ENCODE results near the gene COL16A1.

Gene COL16A1

DNA sequence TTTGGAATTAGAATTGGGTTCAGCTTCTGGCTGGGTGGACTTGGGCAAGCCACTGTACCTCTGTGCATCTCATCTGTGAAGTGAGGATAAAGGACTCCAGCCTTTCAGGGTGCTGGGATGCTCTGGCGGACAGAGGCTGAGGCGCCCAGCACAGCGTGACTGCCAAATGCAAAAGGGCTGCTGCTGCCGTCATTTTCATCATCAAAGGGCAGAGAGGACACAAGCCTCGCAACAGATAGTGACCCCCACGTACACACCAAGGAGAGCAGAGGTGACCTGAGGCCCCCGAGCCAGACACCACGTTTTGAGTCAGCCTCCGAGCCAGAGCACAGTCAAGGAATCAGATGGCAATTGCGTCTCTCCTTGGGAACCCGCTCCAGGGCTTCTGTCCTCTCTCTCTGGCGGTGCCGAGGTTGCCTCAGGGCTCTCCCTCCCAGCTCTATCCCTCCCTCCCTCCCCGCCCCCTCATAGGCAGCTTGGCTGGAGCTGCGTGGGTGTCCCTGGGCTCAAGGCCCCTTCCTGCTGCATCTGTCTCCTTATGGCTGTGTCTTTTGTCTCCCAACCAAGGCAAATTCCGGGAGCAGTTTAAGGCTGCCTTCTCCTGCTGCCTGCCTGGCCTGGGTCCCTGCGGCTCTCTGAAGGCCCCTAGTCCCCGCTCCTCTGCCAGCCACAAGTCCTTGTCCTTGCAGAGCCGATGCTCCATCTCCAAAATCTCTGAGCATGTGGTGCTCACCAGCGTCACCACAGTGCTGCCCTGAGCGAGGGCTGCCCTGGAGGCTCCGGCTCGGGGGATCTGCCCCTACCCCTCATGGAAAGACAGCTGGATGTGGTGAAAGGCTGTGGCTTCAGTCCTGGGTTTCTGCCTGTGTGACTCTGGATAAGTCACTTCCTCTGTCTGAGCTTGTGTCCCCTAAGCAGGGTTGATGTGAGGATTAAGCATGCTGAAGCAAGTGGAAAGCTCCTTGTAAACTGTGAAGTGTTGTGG lies 77.3 kb downstream of the COL16A1 start:
- no peaks in the 10 kb centered on the region for H3K9me2 ChIP-seq (replicated peaks; ENCODE audit: low read depth, low read length)
- H3K9me3 ChIP-seq (ENCODE audit: insufficient read depth, low read depth, low read length), result no peaks in the 10 kb centered on the region
- H3K27me3 ChIP-seq (ENCODE audit: insufficient read depth, low read length, poor library complexity, severe bottlenecking), result no peaks in the 10 kb centered on the region
- no peak overlapping the region for H3K9ac ChIP-seq (ENCODE audit: low read depth, low read length, poor library complexity, severe bottlenecking)
- H3F3A ChIP-seq (ENCODE audit: low read depth), result no peaks in the 10 kb centered on the region
- H3K79me2 ChIP-seq (ENCODE audit: insufficient read depth, low read length), result no peaks in the 10 kb centered on the region
- H3K4me1 ChIP-seq (ENCODE audit: insufficient read depth, low read length, poor library complexity, severe bottlenecking), result no peaks in the 10 kb centered on the region
- H3K4me3 ChIP-seq (ENCODE audit: low read length, poor library complexity, severe bottlenecking), result no peak overlapping the region
- no peak overlapping the region for H2AFZ ChIP-seq (ENCODE audit: low read length)
- no peak for TF ChIP-seq EZH2phosphoT487 (IDR thresholded peaks at IDR 0.05; ENCODE audit: borderline replicate concordance)
- TF ChIP-seq, protein P1, sequence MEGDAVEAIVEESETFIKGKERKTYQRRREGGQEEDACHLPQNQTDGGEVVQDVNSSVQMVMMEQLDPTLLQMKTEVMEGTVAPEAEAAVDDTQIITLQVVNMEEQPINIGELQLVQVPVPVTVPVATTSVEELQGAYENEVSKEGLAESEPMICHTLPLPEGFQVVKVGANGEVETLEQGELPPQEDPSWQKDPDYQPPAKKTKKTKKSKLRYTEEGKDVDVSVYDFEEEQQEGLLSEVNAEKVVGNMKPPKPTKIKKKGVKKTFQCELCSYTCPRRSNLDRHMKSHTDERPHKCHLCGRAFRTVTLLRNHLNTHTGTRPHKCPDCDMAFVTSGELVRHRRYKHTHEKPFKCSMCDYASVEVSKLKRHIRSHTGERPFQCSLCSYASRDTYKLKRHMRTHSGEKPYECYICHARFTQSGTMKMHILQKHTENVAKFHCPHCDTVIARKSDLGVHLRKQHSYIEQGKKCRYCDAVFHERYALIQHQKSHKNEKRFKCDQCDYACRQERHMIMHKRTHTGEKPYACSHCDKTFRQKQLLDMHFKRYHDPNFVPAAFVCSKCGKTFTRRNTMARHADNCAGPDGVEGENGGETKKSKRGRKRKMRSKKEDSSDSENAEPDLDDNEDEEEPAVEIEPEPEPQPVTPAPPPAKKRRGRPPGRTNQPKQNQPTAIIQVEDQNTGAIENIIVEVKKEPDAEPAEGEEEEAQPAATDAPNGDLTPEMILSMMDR (conservative IDR thresholded peaks at IDR 0.05; ENCODE audit: low read length), result no peak
- H3K36me3 ChIP-seq (ENCODE audit: insufficient read depth, low read length), result peaks cover 50% of the 10 kb centered on the region; the same call in 1 of the 2 replicates
- no peaks in the 10 kb centered on the region for H4K20me1 ChIP-seq (ENCODE audit: insufficient read depth, low read length, poor library complexity, severe bottlenecking)
- no peak overlapping the region for H3K4me2 ChIP-seq (ENCODE audit: low read depth, low read length, poor library complexity, severe bottlenecking)

GRCh38 chr1:31625561-31626222 lies 78.1 kb downstream of the COL16A1 start:
- H3K9ac ChIP-seq (ENCODE audit: low read depth, low read length, poor library complexity, severe bottlenecking), result no peak overlapping the region
- H2AFZ ChIP-seq (ENCODE audit: low read length), result no peak overlapping the region
- H3K79me2 ChIP-seq (ENCODE audit: insufficient read depth, low read length), result no peaks in the 10 kb centered on the region
- no peak overlapping the region for H3K4me2 ChIP-seq (ENCODE audit: low read depth, low read length, poor library complexity, severe bottlenecking)
- H3K27me3 ChIP-seq (ENCODE audit: insufficient read depth, low read length, poor library complexity, severe bottlenecking), result no peaks in the 10 kb centered on the region
- TF ChIP-seq, protein P1 (conservative IDR thresholded peaks at IDR 0.05; ENCODE audit: low read length), result no peak
- no peak for TF ChIP-seq EZH2phosphoT487 (IDR thresholded peaks at IDR 0.05; ENCODE audit: borderline replicate concordance)
- H3K4me3 ChIP-seq (ENCODE audit: low read length, poor library complexity, severe bottlenecking), result no peak overlapping the region
- H3K9me3 ChIP-seq (ENCODE audit: insufficient read depth, low read depth, low read length), result no peaks in the 10 kb centered on the region
- peaks cover 42% of the 10 kb centered on the region; the same call in 1 of the 2 replicates for H3K36me3 ChIP-seq (ENCODE audit: insufficient read depth, low read length)
- H3F3A ChIP-seq (ENCODE audit: low read depth), result no peaks in the 10 kb centered on the region
- H3K9me2 ChIP-seq (replicated peaks; ENCODE audit: low read depth, low read length), result no peaks in the 10 kb centered on the region
- no peaks in the 10 kb centered on the region for H3K4me1 ChIP-seq (ENCODE audit: insufficient read depth, low read length, poor library complexity, severe bottlenecking)
- H4K20me1 ChIP-seq (ENCODE audit: insufficient read depth, low read length, poor library complexity, severe bottlenecking), result no peaks in the 10 kb centered on the region

DNA sequence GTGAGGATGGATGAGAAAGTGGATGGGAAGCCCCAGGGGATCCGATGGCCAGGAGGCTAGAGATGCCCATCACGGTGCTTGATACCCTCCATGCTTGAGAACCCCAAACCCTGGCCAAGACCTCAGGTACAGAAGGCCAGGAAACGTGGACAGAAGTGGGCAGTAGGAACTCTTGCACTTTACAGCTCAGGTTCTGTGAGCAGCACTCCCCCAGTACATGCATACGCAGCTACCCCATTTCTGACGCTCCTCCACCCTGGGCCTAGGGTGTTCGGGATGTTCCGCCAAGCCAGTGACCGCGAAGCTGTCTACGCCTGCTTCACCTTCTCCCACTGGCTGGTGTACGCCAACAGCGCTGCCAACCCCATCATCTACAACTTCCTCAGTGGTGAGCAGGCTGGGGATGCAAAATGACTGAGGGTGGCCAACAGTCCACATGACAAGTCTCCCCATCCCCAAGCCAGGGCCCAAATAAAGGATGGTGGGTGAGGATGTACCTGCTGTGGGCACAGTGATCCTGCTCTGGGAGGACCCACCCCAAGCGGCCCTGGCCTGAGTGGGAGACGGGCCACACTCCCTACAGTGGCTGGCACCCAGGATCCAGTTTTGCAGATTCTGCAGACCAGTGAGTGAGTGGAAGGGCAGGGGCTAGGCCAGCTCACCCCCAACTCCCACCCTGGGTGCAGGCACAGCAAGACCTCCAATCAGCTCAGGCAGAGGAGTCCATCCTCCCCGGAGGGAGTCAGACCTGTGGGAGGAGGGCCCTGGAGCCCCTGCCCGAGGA lies 78.9 kb downstream of the COL16A1 start:
- no peaks in the 10 kb centered on the region for H3K79me2 ChIP-seq (ENCODE audit: insufficient read depth, low read length)
- peaks cover 34% of the 10 kb centered on the region; the same call in 1 of the 2 replicates for H3K36me3 ChIP-seq (ENCODE audit: insufficient read depth, low read length)
- no peaks in the 10 kb centered on the region for H4K20me1 ChIP-seq (ENCODE audit: insufficient read depth, low read length, poor library complexity, severe bottlenecking)
- H3K4me3 ChIP-seq (ENCODE audit: low read length, poor library complexity, severe bottlenecking), result no peak overlapping the region
- H3K9ac ChIP-seq (ENCODE audit: low read depth, low read length, poor library complexity, severe bottlenecking), result no peak overlapping the region
- no peaks in the 10 kb centered on the region for H3K27me3 ChIP-seq (ENCODE audit: insufficient read depth, low read length, poor library complexity, severe bottlenecking)
- H3K9me2 ChIP-seq (replicated peaks; ENCODE audit: low read depth, low read length), result no peaks in the 10 kb centered on the region
- no peaks in the 10 kb centered on the region for H3F3A ChIP-seq (ENCODE audit: low read depth)
- H3K4me2 ChIP-seq (ENCODE audit: low read depth, low read length, poor library complexity, severe bottlenecking), result no peak overlapping the region
- no peak overlapping the region for H2AFZ ChIP-seq (ENCODE audit: low read length)
- no peaks in the 10 kb centered on the region for H3K4me1 ChIP-seq (ENCODE audit: insufficient read depth, low read length, poor library complexity, severe bottlenecking)
- no peaks in the 10 kb centered on the region for H3K9me3 ChIP-seq (ENCODE audit: insufficient read depth, low read depth, low read length)
- TF ChIP-seq, protein P1 (conservative IDR thresholded peaks at IDR 0.05; ENCODE audit: low read length), result no peak
- TF ChIP-seq EZH2phosphoT487 (IDR thresholded peaks at IDR 0.05; ENCODE audit: borderline replicate concordance), result no peak

Measured in Loucy (cell line).